SHP77 treated with DMSO at 0.1 percent for 48 hours (cell line): ENCODE measurements around the gene OR10H2.
"Not testable (repeated sequence)": the region's sequence is repeated elsewhere in the genome, so short reads cannot be mapped to it uniquely, and the experiment has no call there.

Experiments
- DNase-seq: peaks from one replicate; lab custom pipeline; 2025; lab: John Stamatoyannopoulos, UW

Gene OR10H2

DNA sequence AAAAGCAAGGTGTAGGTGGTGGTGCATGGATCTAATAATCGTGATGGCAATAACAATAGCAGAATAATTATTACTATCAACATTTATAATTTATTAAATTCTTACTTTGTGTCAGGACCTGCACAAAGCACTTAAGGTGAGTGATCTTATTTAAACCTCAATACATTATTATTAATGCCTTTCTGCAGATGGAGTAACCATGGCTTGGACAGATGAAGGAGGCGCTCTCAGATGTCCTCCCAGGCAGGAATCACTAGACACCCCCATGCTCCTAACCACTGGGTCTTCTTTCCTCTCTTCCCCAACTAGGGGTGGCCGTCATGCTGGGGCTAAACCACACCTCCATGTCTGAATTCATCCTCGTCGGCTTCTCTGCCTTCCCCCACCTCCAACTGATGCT is at the start of gene OR10H2:
Gene OR10H2, plus strand, starts transcription at position 301 of the 400 bp plus-strand sequence. Its CDS starts 20 bp downstream, at position 321.
- no peak for DNase-seq

- DNase-seq = no peak
Observed at GRCh38 chr19:15679089-15679488, 48.7 kb upstream of the OR10H2 start.

- DNase-seq = not testable (repeated sequence)
Observed at GRCh38 chr19:15679865-15680264, 48.0 kb upstream of the OR10H2 start.

- DNase-seq = no peak
Observed at GRCh38 chr19:15680478-15681322, 47.1 kb upstream of the OR10H2 start.

DNA sequence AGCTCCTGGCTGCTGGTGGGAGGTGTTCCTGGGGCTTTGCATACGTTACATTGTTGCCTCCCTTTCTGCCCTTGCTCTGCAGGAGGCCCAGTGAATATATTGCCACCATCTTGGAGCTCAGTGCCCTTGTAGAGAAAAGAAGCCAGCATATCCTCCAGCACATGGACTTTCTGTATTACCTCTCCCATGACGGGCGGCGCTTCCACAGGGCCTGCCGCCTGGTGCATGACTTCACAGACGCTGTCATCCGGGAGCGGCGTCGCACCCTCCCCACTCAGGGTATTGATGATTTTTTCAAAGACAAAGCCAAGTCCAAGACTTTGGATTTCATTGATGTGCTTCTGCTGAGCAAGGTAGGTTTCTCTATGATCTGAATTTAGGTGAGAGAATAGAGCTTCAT is 44.4 kb upstream of the OR10H2 start:
- no peak for DNase-seq

DNA sequence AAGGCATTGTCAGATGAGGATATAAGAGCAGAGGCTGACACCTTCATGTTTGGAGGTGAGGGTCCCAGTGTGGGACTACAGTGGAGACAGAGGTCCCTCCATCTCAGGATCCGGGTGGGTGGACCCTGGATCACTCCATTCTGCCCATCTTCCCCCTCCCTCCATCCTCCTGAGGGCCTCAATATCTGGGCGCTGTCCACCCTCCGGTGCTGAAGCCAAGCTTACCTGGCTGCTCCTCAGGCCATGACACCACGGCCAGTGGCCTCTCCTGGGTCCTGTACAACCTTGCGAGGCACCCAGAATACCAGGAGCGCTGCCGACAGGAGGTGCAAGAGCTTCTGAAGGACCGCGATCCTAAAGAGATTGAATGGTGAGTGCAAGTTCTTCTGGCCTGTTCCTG is 43.0 kb upstream of the OR10H2 start:
- no peak for DNase-seq

GRCh38 chr19:15696654-15697194 is 31.1 kb upstream of the OR10H2 start:
- DNase-seq = no peak

DNA sequence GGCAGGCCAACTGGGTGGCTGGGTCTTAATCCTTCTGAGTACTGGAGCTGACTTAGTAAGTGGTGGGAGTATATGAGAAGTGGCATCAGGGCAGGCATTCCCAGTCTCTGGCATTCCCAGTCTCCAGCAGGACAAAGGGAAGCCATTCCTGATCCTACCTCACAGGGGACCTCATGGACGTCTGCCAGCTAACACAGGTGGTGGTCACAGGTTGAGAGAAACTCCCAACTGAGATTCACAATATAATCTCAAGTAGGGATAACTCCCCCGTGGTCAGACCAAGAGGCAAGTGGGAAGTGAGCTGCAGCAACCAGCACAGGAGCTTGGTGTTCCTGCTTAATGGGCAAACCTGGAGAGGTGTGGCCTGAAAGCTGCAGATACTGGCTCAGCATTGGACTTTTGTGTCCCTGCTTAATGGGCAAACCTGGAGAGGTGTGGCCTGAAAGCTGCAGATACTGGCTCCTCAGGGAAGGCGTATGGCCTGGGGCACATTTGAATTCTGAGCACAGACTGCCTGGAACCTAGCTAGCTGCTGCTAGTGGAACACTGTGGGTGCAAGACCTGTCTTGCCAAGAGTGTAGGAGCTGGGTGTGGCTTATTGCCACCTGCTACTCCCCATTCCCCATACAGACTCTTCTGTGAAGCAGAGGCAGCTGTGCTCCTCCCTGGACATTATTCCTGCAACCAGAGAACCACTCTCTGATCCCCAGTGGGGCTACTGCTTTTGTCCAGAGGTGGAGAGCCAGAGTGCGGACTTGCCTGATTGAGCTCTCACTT is 25.9 kb upstream of the OR10H2 start:
- DNase-seq = no peak

- peak; percentile 53 for DNase-seq
Observed at GRCh38 chr19:15702534-15702930, 25.3 kb upstream of the OR10H2 start.

GRCh38 chr19:15714638-15715037 is 13.2 kb upstream of the OR10H2 start:
- no peak for DNase-seq

GRCh38 chr19:15715642-15716041 is 12.2 kb upstream of the OR10H2 start:
- DNase-seq = no peak

GRCh38 chr19:15717809-15718208 is 10.0 kb upstream of the OR10H2 start:
- no peak for DNase-seq

DNA sequence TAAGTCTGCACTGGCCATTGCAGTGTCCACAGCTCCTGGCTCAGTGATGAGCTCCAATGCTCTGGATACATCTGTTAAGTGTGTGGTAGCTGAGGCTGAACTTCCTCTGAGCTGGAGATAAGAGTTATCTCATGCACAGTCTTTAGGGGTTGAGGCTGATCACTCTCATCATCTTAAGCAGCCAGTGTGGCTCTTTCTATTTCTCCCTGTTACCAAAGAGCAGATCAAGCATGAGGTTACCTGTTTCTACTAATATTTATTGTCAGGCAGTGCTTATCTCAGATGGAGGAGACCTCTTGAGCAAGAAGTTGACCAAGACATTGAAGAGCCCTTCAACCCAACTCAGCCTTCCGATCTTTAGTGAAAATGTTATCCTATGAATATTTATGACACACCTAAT is 6.6 kb upstream of the OR10H2 start:
- no peak for DNase-seq

DNA sequence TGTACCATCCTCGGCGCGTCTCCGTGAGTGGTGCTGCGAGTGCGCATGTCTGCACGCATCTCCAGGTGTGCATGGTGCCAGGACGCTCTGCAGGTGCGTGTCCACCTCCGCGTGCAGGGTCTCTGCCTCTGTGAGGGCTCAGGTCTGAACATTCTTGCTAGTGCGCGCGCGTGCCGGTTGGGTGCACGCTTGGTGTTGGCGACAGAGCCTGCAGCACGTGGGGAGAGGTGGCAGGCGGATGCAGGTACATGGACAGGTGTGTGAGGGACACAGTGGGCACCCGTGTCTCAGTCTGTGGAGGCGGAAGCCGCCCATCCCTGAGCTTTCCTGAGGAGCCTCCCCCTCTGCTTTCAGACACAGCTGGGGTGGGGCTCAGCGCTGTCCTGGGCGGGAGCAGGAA is 4.9 kb upstream of the OR10H2 start:
- no peak for DNase-seq

DNA sequence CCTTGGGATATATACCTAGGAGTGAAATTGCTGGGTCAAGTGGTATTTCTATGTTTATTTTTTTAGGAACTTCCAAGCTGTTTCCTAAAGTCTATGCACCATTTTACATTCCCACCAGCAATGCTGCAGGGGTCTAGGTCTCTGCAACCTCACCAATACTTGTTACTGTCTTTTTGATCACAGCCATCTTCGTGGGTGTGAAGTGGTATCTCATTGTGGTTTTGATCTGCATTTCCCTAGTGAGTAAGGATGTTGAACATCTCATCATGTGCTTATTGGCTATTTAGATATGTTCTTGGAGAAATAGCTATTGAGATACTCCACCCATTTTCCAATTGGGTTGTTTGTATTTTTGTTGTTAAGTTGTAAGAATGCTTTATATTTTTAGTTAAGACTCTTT is 2.7 kb downstream of the OR10H2 start:
- DNase-seq = no peak

- no peak for DNase-seq
Observed at GRCh38 chr19:15732388-15732787, 4.6 kb downstream of the OR10H2 start.

GRCh38 chr19:15733895-15734294 is 6.1 kb downstream of the OR10H2 start:
- DNase-seq = no peak

- no peak for DNase-seq
Observed at GRCh38 chr19:15737722-15738121, 9.9 kb downstream of the OR10H2 start, which contains the start of gene OR10H3. TSS of gene OR10H3 (plus strand) at chr19:15737985. CDS start at chr19:15741393, 3,408 bp downstream.

GRCh38 chr19:15740785-15741184 is 13.0 kb downstream of the OR10H2 start:
- no peak for DNase-seq

DNA sequence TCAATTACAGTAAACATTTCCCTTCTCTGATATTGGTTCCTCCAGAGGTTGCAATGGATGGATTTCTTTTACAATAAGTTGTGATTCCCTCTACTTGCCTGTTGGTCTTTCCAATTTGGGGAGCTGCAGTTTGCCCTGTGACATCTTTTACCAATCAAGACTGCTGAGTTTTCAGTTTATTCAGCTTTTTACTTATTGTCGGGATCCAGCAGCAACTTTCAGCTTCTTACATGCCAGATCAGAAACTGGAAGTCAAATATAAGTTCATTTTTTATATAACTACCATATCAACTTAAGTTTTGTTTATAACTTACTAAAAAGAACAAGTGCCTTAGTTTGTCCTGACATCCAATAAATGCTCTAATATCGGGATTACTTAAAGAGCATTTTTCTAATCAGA is 20.4 kb downstream of the OR10H2 start:
- no peak for DNase-seq

DNA sequence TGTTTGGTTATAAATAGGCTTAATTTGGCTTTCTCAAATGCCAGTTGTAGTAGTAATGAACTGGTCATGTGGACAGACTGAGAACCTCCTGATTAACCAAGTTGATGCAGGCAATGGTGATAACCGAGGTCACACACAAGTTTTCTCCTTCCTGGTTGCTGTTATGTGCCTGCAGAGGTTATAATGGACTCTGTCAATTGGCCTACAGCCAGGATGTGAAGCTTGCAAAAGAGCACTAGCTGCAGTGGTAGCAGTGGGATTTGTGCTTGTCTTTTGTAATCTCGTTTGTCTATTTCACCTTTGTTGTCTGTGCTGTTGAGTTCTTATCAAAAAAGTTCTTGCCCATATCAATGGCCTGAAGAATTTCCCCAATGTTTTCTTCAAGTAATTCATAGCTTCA is 30.6 kb downstream of the OR10H2 start:
- DNase-seq = no peak

DNA sequence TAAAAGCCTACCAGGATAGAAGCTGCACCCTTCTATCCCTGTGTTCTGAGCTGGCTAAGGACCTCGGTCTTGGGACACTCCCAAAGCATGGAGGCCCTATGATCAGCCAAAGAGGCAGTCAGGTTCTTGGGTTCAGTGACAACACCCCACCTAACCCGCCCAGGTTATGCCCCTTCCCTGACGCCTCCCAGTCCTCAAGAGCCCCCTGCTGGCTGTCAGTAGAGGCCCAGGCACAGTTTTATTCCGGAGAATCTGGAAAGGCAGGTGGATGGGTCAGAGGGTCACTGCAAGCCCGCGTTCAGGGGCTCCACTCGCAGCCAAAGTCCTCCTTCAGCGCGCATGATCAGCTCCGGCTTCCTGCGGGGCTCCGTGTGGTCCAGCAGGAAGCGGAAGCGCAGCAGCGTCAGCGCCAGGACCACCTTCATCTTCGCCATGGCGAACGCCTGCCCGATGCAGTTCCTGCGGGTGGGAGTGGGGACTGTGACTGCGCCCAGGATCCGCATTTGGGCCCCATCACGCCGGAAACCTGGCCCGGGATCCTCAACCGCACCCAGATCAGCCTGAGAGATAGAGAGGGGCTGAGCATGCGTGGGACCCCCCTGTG is 32.2 kb downstream of the OR10H2 start:
- DNase-seq = no peak
